Transverse colon (tissue), 4 donors: ENCODE results near the gene LCORL. TPM values are rescaled to one million over a fixed set of nuclear protein-coding genes. Genes with fewer than 3 reads are reported as not detected.

ENCODE experiments used
- DNase-seq: peaks from one replicate; pipeline ENCODE4 v3.0.0-alpha.2; 2019
- H3K27ac ChIP-seq, 4 donors: fragments of 200-600 bp; sonication (generic); 2 replicates each; pipeline ENCODE4 v1.5.1; 2016 to 2018; ENCODE audit warnings: inconsistent platforms in 4 of 4
- H3K27me3 ChIP-seq: fragments of 200-600 bp; sonication (generic); 2 replicates; pipeline ENCODE4 v1.5.1; 2017; ENCODE audit warnings: inconsistent platforms
- H3K36me3 ChIP-seq, 4 donors: fragments of 200-600 bp; sonication (generic); 2 replicates each; pipeline ENCODE4 v1.5.1; 2017 to 2019; ENCODE audit warnings: inconsistent platforms in 4 of 4
- H3K4me1 ChIP-seq, 4 donors: fragments of 200-600 bp; sonication (generic); 2 replicates each; pipeline ENCODE4 v1.5.1; 2017 to 2020; ENCODE audit warnings: inconsistent platforms in 4 of 4
- H3K4me3 ChIP-seq, 4 donors: fragments of 200-600 bp; sonication (generic); 1 replicate in 1 of 4; 2 replicates in 3 of 4; pipeline versions ENCODE4 v1.5.1 to v1.6.1; 2017 to 2019; ENCODE audit warnings: inconsistent platforms in 4 of 4
- H3K9me3 ChIP-seq, 2 donors: fragments of 200-600 bp; sonication (generic); 2 replicates each; pipeline ENCODE4 v1.5.1; 2017 to 2019; ENCODE audit warnings: inconsistent platforms in 2 of 2
- EP300 ChIP-seq: sonication (generic); formaldehyde crosslinking; IDR thresholded peaks from one replicate; pipeline ENCODE4 v1.6.1; 2017; ENCODE audit warnings: antibody characterized with exemption, low read depth
- POLR2A ChIP-seq: fragments of 450-650 bp; IDR thresholded peaks from one replicate; pipeline ENCODE4 v1.6.1; 2016; ENCODE audit warnings: antibody characterized with exemption, mild to moderate bottlenecking, moderate library complexity
- POLR2AphosphoS5 ChIP-seq, 3 donors: sonication (generic); formaldehyde crosslinking; IDR thresholded peaks; one replicate each; pipeline ENCODE4 v1.6.1; 2016; ENCODE audit warnings: antibody characterized with exemption in 3 of 3
- WGBS, 2 donors: methylation state at CpG; one replicate each; pipeline ENCODE4 v1.1.5; 2018; ENCODE audit warnings: low coverage in 1 of 2; 5-methylcytosine and 5-hydroxymethylcytosine counted together
- in situ Hi-C, 4 donors: fragments of 200-750 bp; cut with MboI; loops; one replicate each; pipeline versions ENCODE4 v1.15.0 to v1.15.1; 2017; ENCODE audit warnings: low sequenced_read_pairs in 3 of 4, low pct_ligation_motif_present in 1 of 4, low pct_unique_long_range_greater_than_20kb in 1 of 4
- intact Hi-C: fragments of 100-400 bp; cut with DNase I; formaldehyde crosslinking; loops from one replicate; pipeline ENCODE4 v1.15.1; 2023; ENCODE audit warnings: low total_unique reads
- total RNA-seq, 4 donors: library from RNA; depleted of rRNA; stranded (reverse); fragments of >200 nt; gene quantifications; one replicate each; pipeline ENCODE4 v1.1.0, GENCODE V29; 2016
- TF ChIP-seq, protein P1 (sequence below), 5 experiments: fragments of 200-600 bp in 3 of 5; fragments of 450-650 bp in 2 of 5; sonication (generic) in 3 of 5; IDR thresholded peaks; 1 replicate in 2 of 5; 2 replicates in 3 of 5; pipeline ENCODE4 v1.5.1; 2016 to 2017; ENCODE audit warnings: antibody characterized with exemption in 5 of 5, inconsistent platforms in 3 of 5, mild to moderate bottlenecking in 2 of 5, moderate library complexity in 1 of 5

LCORL gene
- total RNA-seq, 4 donors from 2014 or later = 14.7 to 162 (median 28.5) TPM

DNA sequence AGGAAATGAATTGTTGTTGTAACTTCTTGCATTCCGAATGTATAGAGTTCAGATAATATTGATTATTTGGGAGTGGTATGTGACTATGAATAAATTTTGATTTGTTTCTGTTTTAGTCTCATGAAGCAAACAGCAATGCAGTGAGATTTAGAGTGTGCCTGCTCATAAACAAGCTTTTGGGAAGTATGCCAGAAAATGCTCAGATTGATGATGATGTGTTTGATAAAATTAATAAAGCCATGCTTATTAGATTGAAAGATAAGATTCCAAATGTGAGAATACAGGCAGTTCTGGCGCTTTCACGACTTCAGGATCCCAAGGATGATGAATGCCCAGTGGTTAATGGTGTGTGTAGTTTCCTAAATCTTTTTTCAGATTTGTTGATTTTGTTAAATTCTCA is 208.8 kb downstream of the LCORL start:
- 65 to 75% methylated on average over 3 of the region's 3 CpGs for WGBS, 2 donors
- Histone ChIP-seq H3K4me1 (peaks cover 12 to 30% (median 24%) of the 10 kb centered on the region in 4 donors), H3K36me3 (no peaks in the 10 kb centered on the region), H3K4me3 (no peak overlapping the region), H3K9me3 (no peaks in the 10 kb centered on the region), H3K27ac (no peak overlapping the region), H3K27me3 (no peaks in the 10 kb centered on the region)
- no peak for TF ChIP-seq POLR2AphosphoS5 (IDR thresholded peaks at IDR 0.05)
- TF ChIP-seq POLR2A = no peak
- TF ChIP-seq EP300 = no peak
- TF ChIP-seq, protein P1, sequence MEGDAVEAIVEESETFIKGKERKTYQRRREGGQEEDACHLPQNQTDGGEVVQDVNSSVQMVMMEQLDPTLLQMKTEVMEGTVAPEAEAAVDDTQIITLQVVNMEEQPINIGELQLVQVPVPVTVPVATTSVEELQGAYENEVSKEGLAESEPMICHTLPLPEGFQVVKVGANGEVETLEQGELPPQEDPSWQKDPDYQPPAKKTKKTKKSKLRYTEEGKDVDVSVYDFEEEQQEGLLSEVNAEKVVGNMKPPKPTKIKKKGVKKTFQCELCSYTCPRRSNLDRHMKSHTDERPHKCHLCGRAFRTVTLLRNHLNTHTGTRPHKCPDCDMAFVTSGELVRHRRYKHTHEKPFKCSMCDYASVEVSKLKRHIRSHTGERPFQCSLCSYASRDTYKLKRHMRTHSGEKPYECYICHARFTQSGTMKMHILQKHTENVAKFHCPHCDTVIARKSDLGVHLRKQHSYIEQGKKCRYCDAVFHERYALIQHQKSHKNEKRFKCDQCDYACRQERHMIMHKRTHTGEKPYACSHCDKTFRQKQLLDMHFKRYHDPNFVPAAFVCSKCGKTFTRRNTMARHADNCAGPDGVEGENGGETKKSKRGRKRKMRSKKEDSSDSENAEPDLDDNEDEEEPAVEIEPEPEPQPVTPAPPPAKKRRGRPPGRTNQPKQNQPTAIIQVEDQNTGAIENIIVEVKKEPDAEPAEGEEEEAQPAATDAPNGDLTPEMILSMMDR (IDR thresholded peaks at IDR 0.05) = no peak
- in situ Hi-C loops = loop anchor here in 3 of 4 donors (25.0 kb wide), 3 partner anchors 226 to 774 kb away; partner anchors contain the start of gene LAP3 (in 1 of the 3)
- no peak for DNase-seq
- intact Hi-C loops = loop anchor here (10.0 kb wide), 1 partner anchor 782 kb away; no protein-coding TSS in a partner anchor

DNA sequence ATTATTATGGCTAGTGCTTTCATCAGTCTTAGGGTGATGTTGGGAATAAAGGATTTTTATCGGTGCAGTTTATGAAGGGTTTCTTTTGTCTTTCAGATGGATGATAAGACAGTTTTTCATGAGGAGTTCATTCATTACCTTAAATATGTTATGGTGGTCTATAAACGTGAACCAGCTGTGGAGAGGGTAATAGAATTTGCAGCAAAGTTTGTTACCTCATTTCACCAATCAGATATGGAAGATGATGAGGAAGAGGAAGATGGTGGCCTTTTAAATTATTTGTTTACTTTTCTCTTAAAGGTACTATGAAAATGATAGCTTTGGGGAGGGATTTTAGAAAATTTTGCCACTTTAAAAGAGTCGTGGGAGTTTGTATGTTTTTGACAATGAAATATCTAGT is 209.4 kb downstream of the LCORL start:
- 6 to 20% methylated on average over 3 of the region's 3 CpGs for WGBS, 2 donors
- no peaks in the 10 kb centered on the region for H3K27me3 ChIP-seq
- no peak overlapping the region for H3K27ac ChIP-seq
- H3K4me1 ChIP-seq = peaks cover 16 to 37% (median 31%) of the 10 kb centered on the region in 4 donors
- H3K36me3 ChIP-seq = no peaks in the 10 kb centered on the region
- in situ Hi-C loops = loop anchor here in 3 of 4 donors (25.0 kb wide), 3 partner anchors 225 to 775 kb away; partner anchors contain the start of gene LAP3 (in 1 of the 3)
- H3K9me3 ChIP-seq = no peaks in the 10 kb centered on the region
- TF ChIP-seq POLR2AphosphoS5 (IDR thresholded peaks at IDR 0.05) (no peak), EP300 (no peak)
- intact Hi-C loops = loop anchor here (10.0 kb wide), 1 partner anchor 783 kb away; no protein-coding TSS in a partner anchor
- no peak for DNase-seq
- H3K4me3 ChIP-seq = no peak overlapping the region

DNA sequence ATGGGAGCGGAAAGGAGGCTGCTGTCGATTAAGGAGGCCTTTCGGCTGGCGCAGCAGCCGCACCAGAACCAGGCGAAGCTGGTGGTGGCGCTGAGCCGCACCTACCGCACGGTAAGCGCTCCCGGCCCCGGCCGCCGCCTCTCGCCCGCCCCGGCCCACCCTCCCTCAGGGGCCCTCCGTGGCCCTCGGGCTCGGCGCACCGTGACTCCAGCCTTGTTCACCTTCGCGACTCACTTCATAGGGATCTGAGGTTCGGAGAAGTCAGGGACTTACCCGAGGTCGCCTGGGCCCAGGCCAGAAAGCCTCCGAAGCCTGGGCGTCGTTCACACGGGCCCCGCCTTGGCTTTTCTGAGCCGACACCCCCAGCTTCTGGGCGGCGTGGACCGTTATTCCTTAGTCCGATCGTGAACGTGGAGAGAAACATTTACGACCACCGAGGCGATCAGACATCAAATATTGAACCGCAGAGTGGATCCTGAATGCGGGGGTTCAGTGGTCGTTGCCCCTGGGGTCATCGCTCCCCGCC is 210.4 kb downstream of the LCORL start:
- peak; percentile 18 for DNase-seq

DNA sequence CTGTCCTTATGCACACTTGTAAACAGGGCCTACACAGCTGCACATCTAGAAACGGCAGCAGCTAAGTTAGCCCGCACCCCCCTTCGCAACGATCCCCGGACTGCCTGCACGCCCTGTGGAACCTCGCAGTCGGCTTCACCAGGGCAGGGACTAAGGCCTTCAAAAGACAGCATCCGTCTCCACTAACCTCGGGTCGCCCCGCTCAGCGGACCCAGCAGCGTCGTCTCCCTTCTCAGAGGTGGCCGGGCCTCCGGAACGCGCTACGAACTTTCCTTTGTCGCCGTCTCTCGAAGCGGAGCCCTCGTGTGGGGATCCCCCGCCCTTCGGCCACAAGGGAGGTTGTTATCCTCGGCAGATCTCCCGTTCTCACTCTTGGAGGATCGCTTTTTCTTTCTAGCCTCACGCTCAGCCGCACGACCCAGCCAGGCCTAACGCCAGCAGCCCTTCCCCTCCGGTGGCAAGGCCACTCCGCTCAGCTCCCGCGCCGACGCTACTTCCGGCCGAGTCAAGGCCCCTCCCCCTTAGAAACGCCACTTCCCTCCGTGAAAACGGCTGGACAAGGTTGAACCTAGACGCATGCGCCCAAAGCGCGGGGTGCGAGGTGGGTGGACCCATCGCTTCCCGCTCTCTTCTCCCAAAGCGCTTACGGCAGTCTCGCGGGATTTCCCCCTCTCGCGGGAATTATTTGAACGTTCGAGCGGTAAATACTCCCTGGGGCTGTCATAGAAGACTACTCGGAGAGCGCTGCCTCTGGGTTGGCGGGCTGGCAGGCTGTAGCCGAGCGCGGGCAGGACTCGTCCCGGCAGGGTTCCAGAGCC is 211.1 kb downstream of the LCORL start, which contains the start of the genes DCAF16 and NCAPG:
DCAF16 (minus strand) TSS at position 498 of the 818 bp plus-strand sequence. CDS start 6,616 bp downstream, outside the sequence.
NCAPG (plus strand) TSS at position 720 of the 818 bp plus-strand sequence. CDS start 99 bp downstream, outside the sequence.
- WGBS, 2 donors = 0 to 1% methylated on average over 2 to 64 of the region's 69 CpGs
- peaks cover 16 to 54% (median 41%) of the 10 kb centered on the region in 4 donors for H3K4me1 ChIP-seq
- H3K27ac ChIP-seq = peak within 1 kb of the TSS; percentile 96 to 99 (median 98)
- no peaks in the 10 kb centered on the region for H3K9me3 ChIP-seq
- in situ Hi-C loops = loop anchor here in 3 of 4 donors (25.0 kb wide), 3 partner anchors 223 to 777 kb away; partner anchors contain the start of gene LAP3 (in 1 of the 3)
- no peaks in the 10 kb centered on the region for H3K27me3 ChIP-seq
- TF ChIP-seq EP300 = no peak
- peak; percentile 99 for TF ChIP-seq POLR2AphosphoS5 (IDR thresholded peaks at IDR 0.05)
- TF ChIP-seq POLR2A = peak; percentile 98
- TF ChIP-seq, protein P1 (IDR thresholded peaks at IDR 0.05) = no peak
- DNase-seq = peak; percentile 100
- intact Hi-C loops = loop anchor here (10.0 kb wide), 1 partner anchor 784 kb away; no protein-coding TSS in a partner anchor
- H3K4me3 ChIP-seq = peak within 1 kb of the TSS; percentile 70 to 89 (median 74)
- no peaks in the 10 kb centered on the region for H3K36me3 ChIP-seq

More for the DNA sequence above, 210.4 kb downstream of the LCORL start:
- H3K4me3 ChIP-seq = peak overlapping the region; percentile 45 to 89 (median 72)
- H3K27ac ChIP-seq = peak overlapping the region in 3 of 4 donors; percentile 55 to 99 (median 96)
- in situ Hi-C loops = loop anchor here in 3 of 4 donors (25.0 kb wide), 3 partner anchors 224 to 776 kb away; partner anchors contain the start of gene LAP3 (in 1 of the 3)
- H3K27me3 ChIP-seq = no peaks in the 10 kb centered on the region
- WGBS, 2 donors = 1% methylated on average over 22 of the region's 48 CpGs; no CpG with 5 or more reads in 1 of the 2 donors
- TF ChIP-seq POLR2A (no peak), EP300 (no peak), POLR2AphosphoS5 (IDR thresholded peaks at IDR 0.05) (no peak)
- TF ChIP-seq, protein P1 (IDR thresholded peaks at IDR 0.05) = no peak
- H3K4me1 ChIP-seq = peaks cover 16 to 47% (median 39%) of the 10 kb centered on the region in 4 donors
- no peaks in the 10 kb centered on the region for H3K36me3 ChIP-seq
- intact Hi-C loops = loop anchor here (10.0 kb wide), 1 partner anchor 784 kb away; no protein-coding TSS in a partner anchor
- no peaks in the 10 kb centered on the region for H3K9me3 ChIP-seq
